HG03097 (cell line): Measurements from ENCODE around the gene CPNE8.

ENCODE experiments used
- ATAC-seq: cut with Tn5 transposase; IDR thresholded peaks from one replicate; pipeline ENCODE4 v1.9.1; 2021; ENCODE audit not compliant: unreplicated experiment, low FRiP score

CPNE8 gene

GRCh38 chr12:38662829-38663228 lies 242.6 kb downstream of the CPNE8 start:
- no peak for ATAC-seq

- ATAC-seq, result no peak
Measured at GRCh38 chr12:38653650-38654049, 251.7 kb downstream of the CPNE8 start.

DNA sequence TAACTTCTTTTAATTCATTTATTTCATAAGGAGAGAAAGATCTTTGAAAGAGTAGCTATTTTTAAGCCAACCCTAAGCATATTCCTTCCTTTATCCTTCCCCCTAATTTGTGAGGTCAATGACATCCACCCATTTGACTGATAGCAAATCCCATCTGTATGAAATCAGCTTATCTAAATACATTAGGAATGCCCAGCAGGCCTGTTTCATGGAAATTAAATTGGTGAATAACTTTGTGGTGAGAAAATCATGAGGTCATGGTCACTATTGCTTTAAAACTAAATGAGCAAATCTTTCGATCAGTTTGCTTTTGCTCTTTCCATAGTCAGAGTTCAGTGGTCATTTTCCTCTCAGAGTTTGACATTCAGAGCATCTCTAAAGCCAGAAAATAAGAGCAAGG lies 256.6 kb downstream of the CPNE8 start:
- no peak for ATAC-seq

DNA sequence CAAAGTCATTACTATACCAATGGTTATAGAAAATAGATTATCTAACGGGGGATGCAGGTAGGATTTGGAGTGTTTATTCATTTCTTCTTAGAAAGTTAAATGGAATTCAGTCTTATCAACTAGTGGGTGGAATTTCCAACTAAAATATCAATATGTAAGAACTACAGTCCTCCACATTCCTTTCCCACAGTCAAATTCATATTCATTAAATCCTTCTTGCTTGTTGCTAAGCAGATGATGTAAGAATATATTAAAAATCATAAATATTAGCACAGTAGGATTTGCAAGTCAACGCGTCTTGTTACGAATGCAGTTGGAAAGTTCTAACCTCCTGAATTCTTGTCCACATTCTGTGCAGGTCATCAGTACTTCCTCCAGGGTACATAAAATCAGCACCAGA lies 259.2 kb downstream of the CPNE8 start:
- no peak for ATAC-seq

- no peak for ATAC-seq
Measured at GRCh38 chr12:38639625-38640024, 265.8 kb downstream of the CPNE8 start.

- no peak for ATAC-seq
Measured at GRCh38 chr12:38638401-38638800, 267.0 kb downstream of the CPNE8 start.

- no peak for ATAC-seq
Measured at GRCh38 chr12:38633511-38633910, 271.9 kb downstream of the CPNE8 start.

DNA sequence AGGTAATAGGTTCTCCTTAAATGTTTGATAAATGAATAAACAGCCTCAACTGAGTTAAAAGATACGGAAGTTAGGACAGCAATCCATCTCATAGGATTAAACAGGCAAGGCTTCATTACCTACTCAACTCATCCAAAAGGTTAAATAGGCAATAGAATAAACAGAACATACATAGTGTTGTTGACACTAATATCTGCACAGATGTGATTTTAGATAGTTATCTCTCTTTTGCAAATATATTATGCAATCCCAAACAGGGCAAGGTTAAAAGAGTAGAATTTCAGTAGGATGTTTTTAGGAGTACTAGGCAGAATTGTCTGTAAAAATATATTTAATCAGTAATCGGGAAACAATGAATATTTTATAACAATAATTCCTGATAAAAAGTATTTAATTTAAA lies 276.3 kb downstream of the CPNE8 start:
- no peak for ATAC-seq

GRCh38 chr12:38628288-38628687 lies 277.1 kb downstream of the CPNE8 start:
- no peak for ATAC-seq

- no peak for ATAC-seq
Measured at GRCh38 chr12:38625306-38625705, 280.1 kb downstream of the CPNE8 start.

- ATAC-seq, result no peak
Measured at GRCh38 chr12:38614171-38614570, 291.2 kb downstream of the CPNE8 start.

DNA sequence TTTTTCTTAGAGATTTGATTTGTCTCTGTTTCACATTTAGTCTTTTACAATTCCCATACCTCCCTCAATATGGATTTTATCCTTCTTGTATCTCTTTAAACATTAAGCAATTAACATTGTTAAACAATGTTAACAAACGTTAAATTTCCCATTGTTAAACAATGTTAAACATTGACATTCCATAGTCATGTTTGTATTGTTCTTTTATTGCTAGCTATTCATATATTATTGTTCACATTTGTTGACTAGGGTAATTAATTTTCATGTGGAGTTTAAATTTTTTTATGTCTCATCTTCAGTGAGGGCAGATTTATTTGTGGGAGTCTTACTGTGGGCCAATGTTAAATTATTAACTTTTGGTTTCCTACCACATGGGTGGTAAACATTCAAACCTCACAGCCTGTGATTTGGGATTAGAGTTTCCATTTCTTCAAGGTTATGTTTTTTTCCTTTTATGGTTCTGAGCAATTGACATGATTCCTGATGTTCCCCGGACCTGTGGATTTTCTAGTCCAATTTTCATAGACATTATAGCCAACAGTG lies 294.5 kb downstream of the CPNE8 start:
- peak; percentile 63 for ATAC-seq

DNA sequence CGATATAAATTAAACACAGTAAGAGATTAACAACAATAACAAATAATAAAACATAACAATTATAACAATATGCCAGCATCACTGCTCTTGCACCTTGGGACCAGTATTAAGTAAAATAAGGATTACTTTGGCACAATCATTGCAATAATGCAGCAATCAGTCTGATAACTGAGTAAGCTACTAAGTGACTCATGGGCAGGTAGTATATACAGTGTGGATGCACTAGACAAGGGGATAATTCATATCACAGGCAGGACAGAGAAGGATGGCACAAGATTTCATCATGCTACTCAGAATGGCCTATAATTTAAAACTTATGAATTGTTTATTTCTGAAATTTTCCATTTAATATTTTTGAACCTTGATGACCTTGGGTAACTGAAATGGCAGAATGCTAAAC lies 298.1 kb downstream of the CPNE8 start:
- no peak for ATAC-seq
